Measurements from ENCODE around the gene ASCC3.

Gene ASCC3

DNA sequence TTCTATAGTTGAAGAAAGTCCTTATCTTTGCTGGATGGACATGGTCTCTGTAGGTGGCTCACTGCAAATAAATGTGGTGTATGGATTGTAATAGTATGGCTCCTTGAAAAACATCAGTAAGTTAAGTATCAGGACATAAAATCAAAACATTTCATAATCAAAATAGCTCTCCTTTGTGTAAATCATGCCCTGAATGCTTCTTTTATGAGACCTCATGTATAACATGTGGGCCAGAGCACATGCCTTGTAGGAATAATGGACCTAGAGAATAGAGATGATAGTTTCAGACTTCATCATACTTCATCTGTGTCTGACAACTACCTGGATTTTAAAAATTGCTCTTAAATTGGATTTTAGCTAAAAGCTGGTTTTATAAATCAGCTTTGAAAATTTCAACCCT lies 159.9 kb downstream of the ASCC3 start:
- Histone ChIP-seq H3K9me3 (ENCODE audit: control insufficient read depth, insufficient read depth, low read length) (no peaks in the 10 kb centered on the region), H3K27ac (ENCODE audit: low read depth, low read length) (no peak overlapping the region), H3K36me3 (ENCODE audit: control insufficient read depth, insufficient read depth, low read length) (peaks cover 2% of the 10 kb centered on the region), H3K4me3 (ENCODE audit: low read depth, low read length) (no peak overlapping the region), H3K4me1 (ENCODE audit: control insufficient read depth, insufficient read depth, low read length) (peaks cover 4% of the 10 kb centered on the region; the same call in 1 of the 2 replicates), H3K9ac (ENCODE audit: low read depth, low read length) (no peak overlapping the region), H3K27me3 (ENCODE audit: control insufficient read depth, insufficient read depth, low read length) (no peaks in the 10 kb centered on the region)

DNA sequence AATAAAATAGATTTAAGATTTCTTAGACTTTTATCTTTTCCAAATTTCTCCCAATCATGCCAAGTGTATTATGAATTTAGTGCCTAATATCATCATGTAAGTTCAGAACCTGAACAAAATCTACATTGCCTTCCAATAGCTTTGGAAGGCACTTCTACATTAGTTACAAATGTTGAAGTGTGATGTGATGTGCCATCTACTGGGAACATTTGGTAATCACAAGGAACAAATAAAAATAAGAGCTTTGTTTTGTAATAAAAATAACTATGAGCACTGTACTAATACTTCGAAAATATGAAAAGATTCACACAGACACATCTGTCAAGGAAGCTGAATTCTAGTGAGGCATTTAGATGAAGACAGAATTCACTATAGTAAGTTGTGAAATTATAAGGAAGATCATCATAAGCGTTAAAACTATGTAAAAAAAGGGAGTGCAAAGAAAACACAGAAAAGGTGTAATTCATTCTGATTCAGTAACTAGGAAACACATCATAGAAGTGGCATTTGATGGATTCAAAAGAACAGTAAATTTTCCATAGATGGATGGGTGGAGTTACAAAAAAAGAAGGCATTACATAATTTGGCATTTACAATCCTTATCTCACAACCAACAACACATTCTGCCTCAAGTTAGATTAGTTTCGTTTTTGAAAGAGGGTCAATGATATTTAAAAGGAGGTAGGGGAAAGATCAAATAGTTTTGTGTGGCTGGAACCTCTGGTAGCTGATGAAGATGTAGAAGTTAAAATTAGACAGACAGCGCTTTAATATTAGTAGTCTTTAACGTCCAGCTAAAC lies 161.0 kb downstream of the ASCC3 start:
- H3K4me3 ChIP-seq (ENCODE audit: low read depth, low read length): no peak overlapping the region
- peaks cover 4% of the 10 kb centered on the region; the same call in 1 of the 2 replicates for H3K4me1 ChIP-seq (ENCODE audit: control insufficient read depth, insufficient read depth, low read length)
- H3K9ac ChIP-seq (ENCODE audit: low read depth, low read length): no peak overlapping the region
- H3K9me3 ChIP-seq (ENCODE audit: control insufficient read depth, insufficient read depth, low read length): no peaks in the 10 kb centered on the region
- no peak overlapping the region for H3K27ac ChIP-seq (ENCODE audit: low read depth, low read length)
- peaks cover 4% of the 10 kb centered on the region for H3K36me3 ChIP-seq (ENCODE audit: control insufficient read depth, insufficient read depth, low read length)
- H3K27me3 ChIP-seq (ENCODE audit: control insufficient read depth, insufficient read depth, low read length): no peaks in the 10 kb centered on the region

DNA sequence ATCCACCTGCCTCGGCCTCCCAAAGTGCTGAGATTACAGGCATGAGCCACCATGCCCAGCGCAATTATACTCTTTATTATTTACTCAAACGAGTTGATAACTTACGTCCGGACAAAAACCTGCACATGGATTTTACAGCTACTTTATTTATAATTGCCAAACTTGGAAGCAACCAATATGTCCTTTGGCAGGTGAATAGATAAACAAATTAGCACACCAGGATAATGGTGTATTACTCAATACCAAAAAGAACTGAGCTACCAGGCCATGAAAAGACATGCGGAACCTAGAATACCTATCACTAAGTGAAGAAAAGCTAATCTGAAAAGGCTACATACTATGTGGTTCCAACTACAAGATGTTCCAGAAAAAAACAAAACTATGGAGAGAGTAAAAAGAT lies 168.1 kb downstream of the ASCC3 start:
- H3K36me3 ChIP-seq (ENCODE audit: control insufficient read depth, insufficient read depth, low read length): 0 out of 2 replicates have a peak, but pooled peaks cover 2% of the 10 kb centered on the region
- H3K4me1 ChIP-seq (ENCODE audit: control insufficient read depth, insufficient read depth, low read length): no peaks in the 10 kb centered on the region
- no peak overlapping the region for H3K27ac ChIP-seq (ENCODE audit: low read depth, low read length)
- H3K9me3 ChIP-seq (ENCODE audit: control insufficient read depth, insufficient read depth, low read length): no peaks in the 10 kb centered on the region
- H3K4me3 ChIP-seq (ENCODE audit: low read depth, low read length): no peak overlapping the region
- no peak overlapping the region for H3K9ac ChIP-seq (ENCODE audit: low read depth, low read length)
- no peaks in the 10 kb centered on the region for H3K27me3 ChIP-seq (ENCODE audit: control insufficient read depth, insufficient read depth, low read length)

DNA sequence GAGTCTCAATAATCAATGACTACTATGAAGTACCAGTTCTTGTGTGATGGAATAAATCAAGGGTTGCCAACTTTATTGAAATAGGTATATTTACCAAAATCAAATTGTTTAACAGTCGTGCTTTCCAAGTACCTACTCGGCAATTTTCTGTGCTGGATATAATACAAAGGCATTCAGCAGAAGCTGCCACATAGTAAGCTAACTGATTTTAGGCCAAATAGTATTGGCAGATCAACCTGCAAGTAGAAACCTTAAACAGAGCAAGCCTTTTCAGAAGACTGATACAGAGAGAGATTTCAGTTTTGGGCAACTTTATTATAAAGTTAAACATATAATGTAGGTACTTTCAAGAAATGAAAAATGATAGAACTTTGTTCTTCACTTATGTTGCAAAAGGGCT lies 174.6 kb downstream of the ASCC3 start:
- no peaks in the 10 kb centered on the region for H3K4me1 ChIP-seq (ENCODE audit: control insufficient read depth, insufficient read depth, low read length)
- peaks cover 8% of the 10 kb centered on the region for H3K9me3 ChIP-seq (ENCODE audit: control insufficient read depth, insufficient read depth, low read length)
- H3K27me3 ChIP-seq (ENCODE audit: control insufficient read depth, insufficient read depth, low read length): no peaks in the 10 kb centered on the region
- no peak overlapping the region for H3K27ac ChIP-seq (ENCODE audit: low read depth, low read length)
- no peak overlapping the region for H3K9ac ChIP-seq (ENCODE audit: low read depth, low read length)
- H3K4me3 ChIP-seq (ENCODE audit: low read depth, low read length): no peak overlapping the region
- H3K36me3 ChIP-seq (ENCODE audit: control insufficient read depth, insufficient read depth, low read length): no peaks in the 10 kb centered on the region; the same call in 1 of the 2 replicates

DNA sequence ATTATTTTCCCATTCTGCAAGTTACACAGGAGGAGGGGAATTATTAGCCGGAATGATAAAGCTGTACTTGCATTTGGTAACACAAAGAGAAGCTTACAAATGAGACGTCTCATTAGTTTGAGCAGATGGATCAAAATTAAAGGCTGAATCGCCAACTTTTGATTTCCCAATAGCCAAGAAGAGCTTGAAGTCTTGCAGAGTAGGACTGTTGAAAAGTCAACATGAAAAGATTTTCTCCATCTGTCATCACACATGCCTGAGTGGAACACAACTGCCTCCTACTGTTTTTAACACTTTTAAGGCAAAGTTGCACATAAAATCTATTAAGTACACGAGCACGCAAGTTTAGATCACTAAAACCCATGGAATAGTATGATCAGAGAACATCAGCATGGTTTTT lies 176.2 kb downstream of the ASCC3 start:
- no peak overlapping the region for H3K9ac ChIP-seq (ENCODE audit: low read depth, low read length)
- H3K4me3 ChIP-seq (ENCODE audit: low read depth, low read length): no peak overlapping the region
- H3K36me3 ChIP-seq (ENCODE audit: control insufficient read depth, insufficient read depth, low read length): no peaks in the 10 kb centered on the region; the same call in 1 of the 2 replicates
- H3K27ac ChIP-seq (ENCODE audit: low read depth, low read length): no peak overlapping the region
- peaks cover 22% of the 10 kb centered on the region for H3K9me3 ChIP-seq (ENCODE audit: control insufficient read depth, insufficient read depth, low read length)
- no peaks in the 10 kb centered on the region for H3K4me1 ChIP-seq (ENCODE audit: control insufficient read depth, insufficient read depth, low read length)
- no peaks in the 10 kb centered on the region for H3K27me3 ChIP-seq (ENCODE audit: control insufficient read depth, insufficient read depth, low read length)

DNA sequence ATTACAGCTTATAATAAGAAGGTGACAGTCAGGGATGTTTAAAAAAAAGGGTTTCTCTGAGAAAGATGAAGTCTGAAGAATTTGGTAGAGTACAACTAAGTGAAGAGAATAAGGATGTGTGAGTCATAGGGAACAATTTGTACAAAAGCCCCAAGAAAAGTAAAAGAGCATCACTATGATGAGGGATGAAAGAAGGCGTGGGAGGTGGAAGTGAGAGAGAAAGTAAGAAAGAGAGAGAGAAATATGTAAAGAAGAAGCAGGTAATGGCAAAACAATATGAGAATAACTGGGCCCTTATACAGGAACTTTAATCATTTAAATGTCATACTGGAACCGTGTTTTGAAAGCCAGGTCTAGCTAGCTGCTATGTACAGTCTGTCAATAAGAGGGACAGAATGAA lies 179.4 kb downstream of the ASCC3 start:
- no peak overlapping the region for H3K27ac ChIP-seq (ENCODE audit: low read depth, low read length)
- H3K36me3 ChIP-seq (ENCODE audit: control insufficient read depth, insufficient read depth, low read length): peaks cover 4% of the 10 kb centered on the region; the same call in 1 of the 2 replicates

DNA sequence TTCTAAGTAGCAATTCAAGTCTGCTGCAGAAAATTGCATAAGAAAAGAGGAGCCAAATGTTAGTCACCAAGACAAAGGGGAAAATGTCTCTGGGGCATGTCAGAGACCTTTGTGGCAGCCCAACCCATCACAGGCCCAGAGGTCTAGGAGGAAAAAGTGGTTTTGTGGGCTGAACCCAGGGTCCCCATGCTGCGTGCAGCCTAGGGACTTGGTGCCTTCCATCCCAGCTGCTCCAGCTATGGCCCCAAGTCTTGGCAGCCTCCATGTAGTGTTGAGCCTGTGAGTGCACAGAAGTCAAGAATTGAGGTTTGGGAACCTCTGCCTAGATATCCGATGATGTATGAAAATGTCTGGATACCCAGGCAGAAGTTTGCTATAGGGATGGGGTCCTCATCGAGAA lies 181.1 kb downstream of the ASCC3 start:
- H3K4me1 ChIP-seq (ENCODE audit: control insufficient read depth, insufficient read depth, low read length): no peaks in the 10 kb centered on the region
- no peak overlapping the region for H3K27ac ChIP-seq (ENCODE audit: low read depth, low read length)
- peaks cover 4% of the 10 kb centered on the region; the same call in 1 of the 2 replicates for H3K36me3 ChIP-seq (ENCODE audit: control insufficient read depth, insufficient read depth, low read length)
- no peaks in the 10 kb centered on the region for H3K27me3 ChIP-seq (ENCODE audit: control insufficient read depth, insufficient read depth, low read length)
- no peak overlapping the region for H3K4me3 ChIP-seq (ENCODE audit: low read depth, low read length)
- no peak overlapping the region for H3K9ac ChIP-seq (ENCODE audit: low read depth, low read length)
- peaks cover 24% of the 10 kb centered on the region for H3K9me3 ChIP-seq (ENCODE audit: control insufficient read depth, insufficient read depth, low read length)

More for the DNA sequence above, 179.4 kb downstream of the ASCC3 start:
- Histone ChIP-seq H3K9me3 (ENCODE audit: control insufficient read depth, insufficient read depth, low read length) (peaks cover 24% of the 10 kb centered on the region), H3K4me1 (ENCODE audit: control insufficient read depth, insufficient read depth, low read length) (no peaks in the 10 kb centered on the region), H3K27me3 (ENCODE audit: control insufficient read depth, insufficient read depth, low read length) (no peaks in the 10 kb centered on the region), H3K9ac (ENCODE audit: low read depth, low read length) (no peak overlapping the region), H3K4me3 (ENCODE audit: low read depth, low read length) (no peak overlapping the region)

DNA sequence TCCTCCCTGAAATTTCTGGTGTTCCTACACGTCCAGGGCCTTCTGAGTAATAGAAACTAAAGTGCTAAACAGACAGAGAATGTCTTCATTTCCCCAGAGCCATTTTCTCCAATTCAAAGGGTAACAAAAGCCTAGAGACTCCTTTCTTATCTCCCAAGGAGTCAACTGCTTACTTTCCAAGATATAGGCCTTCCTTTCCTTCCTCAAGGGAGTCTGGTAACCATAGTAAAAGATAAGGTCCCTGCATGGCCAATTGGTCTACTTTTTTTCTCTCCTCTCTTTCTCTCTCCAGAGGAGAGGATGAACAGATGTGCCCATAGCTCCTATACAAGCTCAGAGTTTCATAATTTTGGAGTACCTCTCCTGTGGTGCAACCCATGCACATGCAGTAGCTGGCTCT lies 185.7 kb downstream of the ASCC3 start:
- H3K27ac ChIP-seq (ENCODE audit: low read depth, low read length): no peak overlapping the region
- H3K9me3 ChIP-seq (ENCODE audit: control insufficient read depth, insufficient read depth, low read length): peaks cover 7% of the 10 kb centered on the region
- peaks cover 4% of the 10 kb centered on the region; the same call in 1 of the 2 replicates for H3K36me3 ChIP-seq (ENCODE audit: control insufficient read depth, insufficient read depth, low read length)
- H3K4me1 ChIP-seq (ENCODE audit: control insufficient read depth, insufficient read depth, low read length): no peaks in the 10 kb centered on the region
- H3K27me3 ChIP-seq (ENCODE audit: control insufficient read depth, insufficient read depth, low read length): no peaks in the 10 kb centered on the region
- no peak overlapping the region for H3K9ac ChIP-seq (ENCODE audit: low read depth, low read length)
- H3K4me3 ChIP-seq (ENCODE audit: low read depth, low read length): no peak overlapping the region

DNA sequence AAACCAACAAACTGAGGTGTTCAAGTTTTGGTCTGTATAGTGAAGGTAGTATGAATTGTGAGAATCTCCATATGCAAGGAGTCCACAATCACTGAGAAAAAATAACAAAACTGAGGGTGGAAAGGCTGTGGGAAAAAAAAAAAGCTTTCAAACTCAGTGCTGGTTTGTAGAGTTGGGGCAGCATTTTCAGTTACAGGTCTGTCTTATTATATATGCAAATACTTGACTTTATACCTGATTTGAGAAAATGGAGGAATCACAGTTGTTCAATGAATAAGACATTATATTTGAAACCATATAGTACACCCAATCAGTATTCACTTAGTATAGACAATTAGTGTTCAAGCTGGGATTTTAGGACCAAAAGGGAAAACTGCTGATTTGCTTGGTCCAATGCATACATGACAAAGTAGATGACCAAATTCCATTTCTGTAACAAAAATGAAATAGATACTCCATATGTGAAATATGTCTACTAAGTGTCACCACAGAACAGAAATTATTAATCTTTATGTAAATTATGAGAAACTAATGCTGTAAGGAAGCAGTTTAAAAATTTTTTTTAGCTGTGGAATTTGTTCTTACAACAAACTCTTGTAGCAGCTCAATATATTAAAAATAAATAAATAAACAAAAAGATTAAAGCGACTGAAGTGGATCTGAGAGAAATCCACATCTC lies 187.7 kb downstream of the ASCC3 start:
- H3K27me3 ChIP-seq (ENCODE audit: control insufficient read depth, insufficient read depth, low read length): no peaks in the 10 kb centered on the region
- H3K4me1 ChIP-seq (ENCODE audit: control insufficient read depth, insufficient read depth, low read length): no peaks in the 10 kb centered on the region

DNA sequence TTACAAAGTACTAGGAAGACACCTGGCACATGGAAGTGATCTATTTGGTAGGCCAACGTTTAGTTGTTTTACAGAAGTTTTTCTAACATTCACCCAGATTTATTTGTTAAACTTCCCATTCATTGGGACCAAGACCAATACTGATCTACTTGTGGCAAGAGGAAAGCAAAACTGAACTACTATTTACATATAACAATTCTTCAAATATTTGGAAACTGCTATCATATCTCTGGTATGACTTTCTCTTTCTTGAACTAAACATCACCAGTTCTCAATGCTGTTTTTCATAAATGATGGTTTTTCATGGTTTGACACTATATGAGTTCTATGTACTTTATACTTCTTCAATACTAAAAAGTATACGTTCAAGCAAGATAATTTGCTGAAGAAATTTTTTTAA lies 189.2 kb downstream of the ASCC3 start:
- H3K9me3 ChIP-seq (ENCODE audit: control insufficient read depth, insufficient read depth, low read length): no peaks in the 10 kb centered on the region
- no peaks in the 10 kb centered on the region for H3K27me3 ChIP-seq (ENCODE audit: control insufficient read depth, insufficient read depth, low read length)
- no peaks in the 10 kb centered on the region for H3K4me1 ChIP-seq (ENCODE audit: control insufficient read depth, insufficient read depth, low read length)
- H3K36me3 ChIP-seq (ENCODE audit: control insufficient read depth, insufficient read depth, low read length): no peaks in the 10 kb centered on the region
- H3K27ac ChIP-seq (ENCODE audit: low read depth, low read length): no peak overlapping the region
- H3K4me3 ChIP-seq (ENCODE audit: low read depth, low read length): no peak overlapping the region
- no peak overlapping the region for H3K9ac ChIP-seq (ENCODE audit: low read depth, low read length)

More for the DNA sequence above, 187.7 kb downstream of the ASCC3 start:
- no peak overlapping the region for H3K27ac ChIP-seq (ENCODE audit: low read depth, low read length)
- no peaks in the 10 kb centered on the region for H3K36me3 ChIP-seq (ENCODE audit: control insufficient read depth, insufficient read depth, low read length)
- no peaks in the 10 kb centered on the region for H3K9me3 ChIP-seq (ENCODE audit: control insufficient read depth, insufficient read depth, low read length)
- no peak overlapping the region for H3K4me3 ChIP-seq (ENCODE audit: low read depth, low read length)
- H3K9ac ChIP-seq (ENCODE audit: low read depth, low read length): no peak overlapping the region

DNA sequence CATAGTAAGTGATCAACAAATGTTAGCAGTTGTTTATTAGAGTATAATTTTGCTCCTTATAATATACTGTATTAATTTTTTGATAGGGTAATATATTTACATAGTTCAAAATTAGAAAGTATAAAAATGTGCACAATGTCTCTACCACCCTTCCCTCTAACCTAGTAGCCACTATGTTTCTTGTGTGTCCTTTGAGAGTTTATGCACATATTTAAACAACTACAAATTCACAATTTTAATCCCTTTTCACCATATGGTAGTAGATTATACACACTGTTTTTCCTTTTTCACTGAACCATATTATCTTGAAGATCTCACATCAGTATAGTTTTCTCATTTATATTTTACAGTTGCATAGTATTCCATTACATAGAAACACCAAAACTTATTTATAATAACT lies 194.9 kb downstream of the ASCC3 start:
- Histone ChIP-seq H3K27ac (ENCODE audit: low read depth, low read length) (no peak overlapping the region), H3K27me3 (ENCODE audit: control insufficient read depth, insufficient read depth, low read length) (no peaks in the 10 kb centered on the region), H3K9ac (ENCODE audit: low read depth, low read length) (no peak overlapping the region), H3K9me3 (ENCODE audit: control insufficient read depth, insufficient read depth, low read length) (no peaks in the 10 kb centered on the region), H3K36me3 (ENCODE audit: control insufficient read depth, insufficient read depth, low read length) (no peaks in the 10 kb centered on the region; the same call in 1 of the 2 replicates), H3K4me1 (ENCODE audit: control insufficient read depth, insufficient read depth, low read length) (no peaks in the 10 kb centered on the region), H3K4me3 (ENCODE audit: low read depth, low read length) (no peak overlapping the region)

All from HUES48 (cell line).